H1 (cell line): ENCODE data around the gene PDCL3.

Experiments used
- CTCF ChIP-seq, 3 experiments: IDR thresholded peaks; 1 replicate in 2 of 3; 2 replicates in 1 of 3; pipeline versions ENCODE4 v1.5.1 to v1.6.1; 2011; ENCODE audit warnings: low read length in 3 of 3, mild to moderate bottlenecking in 3 of 3, inconsistent platforms in 2 of 3, low read depth in 1 of 3, moderate library complexity in 1 of 3; ENCODE audit not compliant: insufficient read depth in 1 of 3; ENCODE audit errors: control extremely low read depth in 1 of 3
- TAF7 ChIP-seq: optimal IDR thresholded peaks from 2 replicates; pipeline ENCODE3; 2011; ENCODE audit warnings: low read depth, mild to moderate bottlenecking, inconsistent platforms, low read length, moderate library complexity, borderline replicate concordance

GRCh38 chr2:100613719-100614118 is 50.9 kb downstream of the PDCL3 start:
- TF ChIP-seq CTCF (IDR thresholded peaks at IDR 0.05; ENCODE audit: control extremely low read depth in 1 of 3, insufficient read depth in 1 of 3, low read depth in 1 of 3, low read length in 3 of 3) (no peak), TAF7 (no peak)
